ENCODE measurements around the gene TNIK. TPM values are rescaled to one million over a fixed set of nuclear protein-coding genes. Genes with fewer than 3 reads are reported as not detected.

Gene TNIK
- total RNA-seq, 1 donor from 2014 or later, result 15.5 TPM

DNA sequence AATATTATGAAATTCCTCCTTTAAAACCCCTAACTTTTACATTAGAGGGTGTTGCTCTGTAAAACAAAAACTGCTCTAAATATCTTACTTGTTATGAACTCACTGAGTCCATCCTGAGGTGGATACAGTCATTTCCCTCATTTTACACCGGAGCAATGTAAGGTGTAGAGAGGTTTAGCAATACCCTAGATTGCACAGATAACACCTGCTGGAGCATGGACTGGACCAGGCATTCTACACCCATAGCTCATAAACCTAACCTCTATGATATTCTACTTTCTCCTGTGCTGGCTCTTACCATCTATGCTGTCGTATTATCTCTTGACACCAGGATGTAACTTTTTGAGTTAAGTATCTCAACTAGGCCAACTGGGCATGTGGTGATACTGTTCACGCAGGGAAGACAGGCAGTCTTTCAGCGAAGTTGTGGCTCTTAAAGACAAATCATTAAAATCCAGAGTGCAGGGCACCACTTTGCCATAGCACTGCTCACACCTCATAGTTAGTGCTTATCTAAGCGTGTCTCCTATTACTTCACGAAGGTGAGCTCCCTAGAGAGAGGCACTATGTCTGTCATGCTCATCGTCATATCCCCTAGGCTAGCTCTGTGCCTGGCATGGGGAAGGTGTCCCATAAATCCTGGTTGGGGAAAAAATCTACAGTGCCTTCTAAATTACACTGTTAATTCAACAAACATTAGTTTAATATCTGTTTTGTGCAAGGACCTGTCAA lies 333.6 kb downstream of the TNIK start:
- Mint-ChIP-seq H3K27me3 (ENCODE audit: unreplicated experiment) (no peaks in the 10 kb centered on the region), H3K4me1 (ENCODE audit: unreplicated experiment) (peaks cover 26% of the 10 kb centered on the region), H3K27ac (ENCODE audit: unreplicated experiment) (no peak overlapping the region), H3K4me3 (ENCODE audit: unreplicated experiment) (no peak overlapping the region), H3K36me3 (ENCODE audit: unreplicated experiment) (peaks cover 22% of the 10 kb centered on the region), H3K9me3 (ENCODE audit: unreplicated experiment) (peaks cover 7% of the 10 kb centered on the region)
- DNase-seq (ENCODE audit: extremely low spot score, unreplicated experiment), result no peak
- TF ChIP-seq, protein P1, sequence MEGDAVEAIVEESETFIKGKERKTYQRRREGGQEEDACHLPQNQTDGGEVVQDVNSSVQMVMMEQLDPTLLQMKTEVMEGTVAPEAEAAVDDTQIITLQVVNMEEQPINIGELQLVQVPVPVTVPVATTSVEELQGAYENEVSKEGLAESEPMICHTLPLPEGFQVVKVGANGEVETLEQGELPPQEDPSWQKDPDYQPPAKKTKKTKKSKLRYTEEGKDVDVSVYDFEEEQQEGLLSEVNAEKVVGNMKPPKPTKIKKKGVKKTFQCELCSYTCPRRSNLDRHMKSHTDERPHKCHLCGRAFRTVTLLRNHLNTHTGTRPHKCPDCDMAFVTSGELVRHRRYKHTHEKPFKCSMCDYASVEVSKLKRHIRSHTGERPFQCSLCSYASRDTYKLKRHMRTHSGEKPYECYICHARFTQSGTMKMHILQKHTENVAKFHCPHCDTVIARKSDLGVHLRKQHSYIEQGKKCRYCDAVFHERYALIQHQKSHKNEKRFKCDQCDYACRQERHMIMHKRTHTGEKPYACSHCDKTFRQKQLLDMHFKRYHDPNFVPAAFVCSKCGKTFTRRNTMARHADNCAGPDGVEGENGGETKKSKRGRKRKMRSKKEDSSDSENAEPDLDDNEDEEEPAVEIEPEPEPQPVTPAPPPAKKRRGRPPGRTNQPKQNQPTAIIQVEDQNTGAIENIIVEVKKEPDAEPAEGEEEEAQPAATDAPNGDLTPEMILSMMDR (IDR thresholded peaks at IDR 0.05), result no peak

DNA sequence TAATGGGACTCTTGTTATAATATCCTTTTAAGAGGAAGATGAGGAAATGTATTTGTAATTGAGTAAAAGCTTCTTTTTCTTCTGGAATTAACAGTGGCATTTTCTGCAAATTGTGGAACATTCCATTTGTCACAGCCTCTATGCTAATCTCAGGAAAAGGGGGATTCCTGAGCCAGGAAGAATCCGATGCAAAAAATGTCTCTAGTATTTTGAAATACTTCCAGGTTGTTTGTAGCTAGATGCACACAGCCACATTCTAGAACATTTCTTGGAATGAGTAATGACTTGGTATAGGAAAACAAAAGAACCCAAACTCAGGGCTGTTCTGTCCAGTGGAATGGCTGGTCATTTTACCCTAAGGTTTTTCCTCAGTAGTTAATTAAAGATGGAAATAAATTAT lies 335.2 kb downstream of the TNIK start:
- Mint-ChIP-seq H3K27ac (ENCODE audit: unreplicated experiment) (no peak overlapping the region), H3K4me3 (ENCODE audit: unreplicated experiment) (no peak overlapping the region), H3K27me3 (ENCODE audit: unreplicated experiment) (no peaks in the 10 kb centered on the region), H3K4me1 (ENCODE audit: unreplicated experiment) (peaks cover 20% of the 10 kb centered on the region), H3K36me3 (ENCODE audit: unreplicated experiment) (peaks cover 26% of the 10 kb centered on the region), H3K9me3 (ENCODE audit: unreplicated experiment) (peaks cover 7% of the 10 kb centered on the region)
- DNase-seq (ENCODE audit: extremely low spot score, unreplicated experiment), result no peak
- TF ChIP-seq, protein P1 (IDR thresholded peaks at IDR 0.05), result no peak

DNA sequence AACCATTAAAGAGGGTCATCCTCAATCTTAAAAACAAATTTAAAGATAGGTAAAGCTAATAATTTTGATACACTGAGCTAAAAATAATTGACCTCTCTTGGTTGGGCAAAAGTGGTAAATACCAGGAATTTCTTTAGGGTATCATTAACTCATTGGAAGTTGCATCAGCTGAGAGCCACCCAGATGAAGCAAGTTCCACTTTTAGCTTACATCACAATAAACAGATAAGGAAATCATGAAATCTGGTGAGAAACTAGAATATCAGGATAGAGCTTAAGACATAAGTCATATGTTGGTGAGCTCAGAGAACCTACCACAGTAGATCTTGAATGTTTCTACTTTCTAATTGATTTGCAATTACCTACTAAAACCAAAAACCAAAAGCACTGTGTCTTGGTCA lies 336.3 kb downstream of the TNIK start:
- Mint-ChIP-seq H3K27ac (ENCODE audit: unreplicated experiment) (no peak overlapping the region), H3K4me3 (ENCODE audit: unreplicated experiment) (no peak overlapping the region), H3K4me1 (ENCODE audit: unreplicated experiment) (peaks cover 14% of the 10 kb centered on the region), H3K27me3 (ENCODE audit: unreplicated experiment) (no peaks in the 10 kb centered on the region), H3K36me3 (ENCODE audit: unreplicated experiment) (peaks cover 25% of the 10 kb centered on the region), H3K9me3 (ENCODE audit: unreplicated experiment) (no peaks in the 10 kb centered on the region)
- TF ChIP-seq, protein P1 (IDR thresholded peaks at IDR 0.05), result no peak
- no peak for DNase-seq (ENCODE audit: extremely low spot score, unreplicated experiment)

DNA sequence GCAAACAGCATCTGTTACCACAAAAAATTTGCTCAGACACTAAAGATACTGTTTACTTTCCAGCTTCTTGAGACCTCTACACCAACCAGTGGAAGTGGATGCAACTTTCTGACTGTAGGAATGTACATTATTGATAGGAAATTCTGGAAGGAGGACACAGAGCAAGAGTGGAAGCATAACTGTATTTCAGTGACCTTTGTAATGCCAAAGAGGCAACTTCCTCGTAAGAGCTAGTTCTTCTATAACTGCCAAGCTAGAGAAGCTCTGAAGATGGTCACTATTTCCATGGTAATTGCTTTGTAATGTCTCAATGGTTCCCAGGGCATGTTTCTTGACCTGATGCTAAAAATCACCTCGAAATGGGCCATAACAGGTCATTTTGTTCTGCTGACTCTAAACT lies 337.3 kb downstream of the TNIK start:
- Mint-ChIP-seq H3K36me3 (ENCODE audit: unreplicated experiment) (peaks cover 25% of the 10 kb centered on the region), H3K4me3 (ENCODE audit: unreplicated experiment) (no peak overlapping the region), H3K27me3 (ENCODE audit: unreplicated experiment) (no peaks in the 10 kb centered on the region), H3K4me1 (ENCODE audit: unreplicated experiment) (peaks cover 14% of the 10 kb centered on the region), H3K27ac (ENCODE audit: unreplicated experiment) (no peak overlapping the region), H3K9me3 (ENCODE audit: unreplicated experiment) (no peaks in the 10 kb centered on the region)
- no peak for DNase-seq (ENCODE audit: extremely low spot score, unreplicated experiment)
- TF ChIP-seq, protein P1 (IDR thresholded peaks at IDR 0.05), result no peak

DNA sequence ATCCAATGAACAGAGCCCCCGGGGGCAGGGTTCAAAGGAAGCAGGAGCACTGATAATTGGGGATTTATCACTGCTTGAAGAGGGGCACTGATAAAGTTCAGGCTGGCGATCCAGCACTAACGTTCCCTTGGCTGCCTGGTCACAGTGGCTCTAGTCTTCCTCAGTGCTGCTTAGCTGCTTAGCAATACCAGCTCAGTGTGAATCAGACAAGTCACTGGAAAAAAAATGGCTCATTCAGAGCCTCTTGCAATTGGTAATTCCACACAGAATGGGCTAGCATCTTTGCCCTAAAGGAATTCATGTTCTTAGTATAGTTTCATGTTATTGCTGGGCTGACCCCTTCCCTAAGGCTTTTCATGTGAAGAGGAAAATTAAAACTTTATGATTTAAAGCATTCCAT lies 338.0 kb downstream of the TNIK start:
- Mint-ChIP-seq H3K27me3 (ENCODE audit: unreplicated experiment) (no peaks in the 10 kb centered on the region), H3K27ac (ENCODE audit: unreplicated experiment) (no peak overlapping the region), H3K4me1 (ENCODE audit: unreplicated experiment) (peaks cover 14% of the 10 kb centered on the region), H3K4me3 (ENCODE audit: unreplicated experiment) (no peak overlapping the region), H3K9me3 (ENCODE audit: unreplicated experiment) (no peaks in the 10 kb centered on the region), H3K36me3 (ENCODE audit: unreplicated experiment) (peaks cover 25% of the 10 kb centered on the region)
- TF ChIP-seq, protein P1 (IDR thresholded peaks at IDR 0.05), result no peak
- no peak for DNase-seq (ENCODE audit: extremely low spot score, unreplicated experiment)
